Stimulated activated effector memory CD8-positive, alpha-beta T cell treated with anti-CD3 and anti-CD28 coated beads, Interleukin-12 subunit alpha, Interleukin-12 subunit beta, amount 100 ng/mL, for 72 hours (primary cell): ENCODE data around the gene CERS4.
"Not testable (repeated sequence)": the region's sequence is repeated elsewhere in the genome, so short reads cannot be mapped to it uniquely, and the experiment has no call there.

Source experiments
- ATAC-seq: fragments of 150-1000 bp; cut with Tn5 transposase; 2 replicates; pipeline ENCODE4 v1.10.0; 2021
- DNase-seq, 2 donors: peaks; one replicate each; pipeline ENCODE4 v3.0.0; 2021 to 2022; ENCODE audit warnings: low spot score in 2 of 2
- H3K27ac Mint-ChIP-seq: one replicate; pipeline ENCODE4 v1.8.0; 2022; ENCODE audit warnings: mild to moderate bottlenecking, mixed read lengths
- H3K36me3 Mint-ChIP-seq: one replicate; pipeline ENCODE4 v1.8.0; 2022; ENCODE audit warnings: mild to moderate bottlenecking, mixed read lengths
- H3K4me1 Mint-ChIP-seq: one replicate; pipeline ENCODE4 v1.8.0; 2022; ENCODE audit warnings: mixed read lengths
- H3K4me3 Mint-ChIP-seq: one replicate; pipeline ENCODE4 v1.8.0; 2022; ENCODE audit warnings: mild to moderate bottlenecking, mixed read lengths
- H3K9me3 Mint-ChIP-seq: one replicate; pipeline ENCODE4 v1.8.0; 2022; ENCODE audit warnings: mixed read lengths

The CERS4 gene

GRCh38 chr19:8247129-8247890 is 38.1 kb downstream of the CERS4 start:
- peaks cover 28% of the 10 kb centered on the region for H3K36me3 Mint-ChIP-seq
- not testable (repeated sequence) for ATAC-seq, H3K4me3 Mint-ChIP-seq, DNase-seq, H3K27ac Mint-ChIP-seq, H3K9me3 Mint-ChIP-seq
- H3K4me1 Mint-ChIP-seq = peaks cover 20% of the 10 kb centered on the region

- ATAC-seq (no peak), DNase-seq (no peak)
- peaks cover 30% of the 10 kb centered on the region for H3K36me3 Mint-ChIP-seq
- peaks cover 23% of the 10 kb centered on the region for H3K4me1 Mint-ChIP-seq
- no peak overlapping the region for H3K4me3 Mint-ChIP-seq
- H3K27ac Mint-ChIP-seq = no peak overlapping the region
- no peaks in the 10 kb centered on the region for H3K9me3 Mint-ChIP-seq
Observed at GRCh38 chr19:8248348-8249328, 39.5 kb downstream of the CERS4 start.

GRCh38 chr19:8250596-8250995 is 41.4 kb downstream of the CERS4 start:
- H3K9me3 Mint-ChIP-seq = no peaks in the 10 kb centered on the region
- H3K36me3 Mint-ChIP-seq = peaks cover 33% of the 10 kb centered on the region
- DNase-seq = no peak
- no peak for ATAC-seq
- peaks cover 18% of the 10 kb centered on the region for H3K4me1 Mint-ChIP-seq
- H3K27ac Mint-ChIP-seq = no peak overlapping the region
- no peak overlapping the region for H3K4me3 Mint-ChIP-seq

GRCh38 chr19:8251025-8251472 is 41.9 kb downstream of the CERS4 start:
- Mint-ChIP-seq H3K36me3 (peaks cover 33% of the 10 kb centered on the region), H3K4me3 (no peak overlapping the region), H3K27ac (no peak overlapping the region), H3K9me3 (no peaks in the 10 kb centered on the region), H3K4me1 (peaks cover 18% of the 10 kb centered on the region)
- no peak for ATAC-seq
- DNase-seq = no peak

- H3K27ac Mint-ChIP-seq = no peak overlapping the region
- H3K4me1 Mint-ChIP-seq = peaks cover 20% of the 10 kb centered on the region
- no peak overlapping the region for H3K4me3 Mint-ChIP-seq
Observed at GRCh38 chr19:8252922-8253589, 43.9 kb downstream of the CERS4 start.

GRCh38 chr19:8253678-8254077 is 44.5 kb downstream of the CERS4 start:
- no peak overlapping the region for H3K27ac Mint-ChIP-seq
- H3K9me3 Mint-ChIP-seq = no peaks in the 10 kb centered on the region
- DNase-seq = no peak
- peaks cover 48% of the 10 kb centered on the region for H3K36me3 Mint-ChIP-seq
- H3K4me3 Mint-ChIP-seq = no peak overlapping the region
- ATAC-seq = no peak
- H3K4me1 Mint-ChIP-seq = peaks cover 15% of the 10 kb centered on the region

More at GRCh38 chr19:8252922-8253589, 43.9 kb downstream of the CERS4 start:
- Mint-ChIP-seq H3K36me3 (peaks cover 48% of the 10 kb centered on the region), H3K9me3 (no peaks in the 10 kb centered on the region)
- peak; percentile 81 to 92 for DNase-seq
- ATAC-seq = peak; percentile 89

- H3K4me1 Mint-ChIP-seq = peaks cover 17% of the 10 kb centered on the region
- H3K27ac Mint-ChIP-seq = no peak overlapping the region
- H3K9me3 Mint-ChIP-seq = no peaks in the 10 kb centered on the region
- ATAC-seq (no peak), DNase-seq (no peak)
- H3K36me3 Mint-ChIP-seq = peaks cover 56% of the 10 kb centered on the region
- H3K4me3 Mint-ChIP-seq = no peak overlapping the region
Observed at GRCh38 chr19:8254286-8255001, 45.3 kb downstream of the CERS4 start.

- Mint-ChIP-seq H3K4me1 (peaks cover 21% of the 10 kb centered on the region), H3K27ac (no peak overlapping the region), H3K36me3 (peaks cover 65% of the 10 kb centered on the region), H3K4me3 (no peak overlapping the region), H3K9me3 (no peaks in the 10 kb centered on the region)
- ATAC-seq (no peak), DNase-seq (no peak)
Observed at GRCh38 chr19:8255426-8256125, 46.4 kb downstream of the CERS4 start.

- H3K4me3 Mint-ChIP-seq = no peak overlapping the region
Observed at GRCh38 chr19:8256276-8257051, 47.3 kb downstream of the CERS4 start.

GRCh38 chr19:8257052-8257443 is 47.9 kb downstream of the CERS4 start:
- Mint-ChIP-seq H3K4me1 (peaks cover 21% of the 10 kb centered on the region), H3K27ac (peak overlapping the region; percentile 65), H3K4me3 (no peak overlapping the region), H3K36me3 (peaks cover 78% of the 10 kb centered on the region), H3K9me3 (no peaks in the 10 kb centered on the region)
- ATAC-seq (no peak), DNase-seq (no peak)

More at GRCh38 chr19:8256276-8257051, 47.3 kb downstream of the CERS4 start:
- no peaks in the 10 kb centered on the region for H3K9me3 Mint-ChIP-seq
- no peak overlapping the region for H3K27ac Mint-ChIP-seq
- ATAC-seq = no peak
- H3K4me1 Mint-ChIP-seq = peaks cover 21% of the 10 kb centered on the region
- peaks cover 74% of the 10 kb centered on the region for H3K36me3 Mint-ChIP-seq
- DNase-seq = no peak

- ATAC-seq (no peak), DNase-seq (no peak)
- Mint-ChIP-seq H3K27ac (peak overlapping the region; percentile 89), H3K4me1 (peaks cover 16% of the 10 kb centered on the region), H3K36me3 (peaks cover 62% of the 10 kb centered on the region), H3K4me3 (no peak overlapping the region), H3K9me3 (no peaks in the 10 kb centered on the region)
Observed at GRCh38 chr19:8259142-8259921, 50.2 kb downstream of the CERS4 start.

GRCh38 chr19:8259922-8260247 is 50.7 kb downstream of the CERS4 start:
- Mint-ChIP-seq H3K4me3 (no peak overlapping the region), H3K36me3 (peaks cover 62% of the 10 kb centered on the region), H3K9me3 (no peaks in the 10 kb centered on the region), H3K27ac (peak overlapping the region; percentile 89), H3K4me1 (peaks cover 16% of the 10 kb centered on the region)
- no peak for DNase-seq
- no peak for ATAC-seq

GRCh38 chr19:8261347-8261746 is 52.2 kb downstream of the CERS4 start:
- no peak for DNase-seq
- H3K36me3 Mint-ChIP-seq = peaks cover 53% of the 10 kb centered on the region
- H3K9me3 Mint-ChIP-seq = no peaks in the 10 kb centered on the region
- H3K27ac Mint-ChIP-seq = no peak overlapping the region
- H3K4me1 Mint-ChIP-seq = peaks cover 16% of the 10 kb centered on the region
- ATAC-seq = no peak
- H3K4me3 Mint-ChIP-seq = no peak overlapping the region
